Activated gamma-delta T cell treated with anti-CD3 and anti-CD28 coated beads, Interleukin-2, amount 50 U/mL, for 16 hours (primary cell): ENCODE results near the gene SPTBN5.
A peak's percentile ranks its signal among the peaks of the same experiment; 100 is the strongest.

Experiments used
- DNase-seq: peaks from one replicate; pipeline ENCODE4 v3.0.0-alpha.2; 2020; ENCODE audit warnings: low read depth

Gene SPTBN5

GRCh38 chr15:41883484-41883825 is 10.4 kb downstream of the SPTBN5 start:
- DNase-seq, result no peak

- DNase-seq, result no peak
Observed at GRCh38 chr15:41882689-41883483, 11.0 kb downstream of the SPTBN5 start.

GRCh38 chr15:41881920-41882688 is 11.7 kb downstream of the SPTBN5 start:
- no peak for DNase-seq

GRCh38 chr15:41881550-41881919 is 12.3 kb downstream of the SPTBN5 start:
- DNase-seq, result no peak

- DNase-seq, result no peak
Observed at GRCh38 chr15:41881086-41881485, 12.8 kb downstream of the SPTBN5 start.

- DNase-seq, result no peak
Observed at GRCh38 chr15:41880156-41880877, 13.5 kb downstream of the SPTBN5 start.

- no peak for DNase-seq
Observed at GRCh38 chr15:41879321-41879845, 14.5 kb downstream of the SPTBN5 start.

GRCh38 chr15:41878355-41878699 is 15.5 kb downstream of the SPTBN5 start:
- DNase-seq, result no peak

GRCh38 chr15:41877631-41878354 is 16.1 kb downstream of the SPTBN5 start:
- DNase-seq, result no peak

GRCh38 chr15:41876689-41877088 is 17.2 kb downstream of the SPTBN5 start:
- no peak for DNase-seq

GRCh38 chr15:41876007-41876406 is 17.8 kb downstream of the SPTBN5 start:
- DNase-seq, result no peak

- DNase-seq, result no peak
Observed at GRCh38 chr15:41874736-41875135, 19.1 kb downstream of the SPTBN5 start.

- no peak for DNase-seq
Observed at GRCh38 chr15:41873711-41874110, 20.1 kb downstream of the SPTBN5 start.

- DNase-seq, result no peak
Observed at GRCh38 chr15:41872166-41872747, 21.6 kb downstream of the SPTBN5 start.

- no peak for DNase-seq
Observed at GRCh38 chr15:41871175-41871905, 22.5 kb downstream of the SPTBN5 start.

- DNase-seq, result peak; percentile 36
Observed at GRCh38 chr15:41870689-41871081, 23.2 kb downstream of the SPTBN5 start.

- DNase-seq, result no peak
Observed at GRCh38 chr15:41869770-41870688, 23.8 kb downstream of the SPTBN5 start.

- no peak for DNase-seq
Observed at GRCh38 chr15:41868321-41868720, 25.5 kb downstream of the SPTBN5 start.

GRCh38 chr15:41866872-41867579 is 26.8 kb downstream of the SPTBN5 start:
- no peak for DNase-seq
